Progenitor cell of endocrine pancreas (in vitro differentiated cells): ENCODE results near the gene CDC42EP4. TPM values are rescaled to one million over a fixed set of nuclear protein-coding genes. Genes with fewer than 3 reads are reported as not detected.

Experiments used
- DNase-seq: peaks from one replicate; pipeline ENCODE4 v3.0.0; 2021; ENCODE audit warnings: low spot score; ENCODE audit not compliant: unreplicated experiment
- H3K27ac Mint-ChIP-seq: 2 replicates; pipeline ENCODE4 v1.8.0; 2021; ENCODE audit warnings: mild to moderate bottlenecking, moderate library complexity, mixed read lengths
- H3K27me3 Mint-ChIP-seq: 2 replicates; pipeline ENCODE4 v1.8.0; 2021; ENCODE audit warnings: mixed read lengths
- H3K36me3 Mint-ChIP-seq: 2 replicates; pipeline ENCODE4 v1.8.0; 2022; ENCODE audit warnings: mixed read lengths; ENCODE audit not compliant: insufficient read depth
- H3K4me1 Mint-ChIP-seq: 2 replicates; pipeline ENCODE4 v1.8.0; 2021; ENCODE audit warnings: low read depth, mixed read lengths
- H3K4me3 Mint-ChIP-seq: 2 replicates; pipeline ENCODE4 v1.8.0; 2021; ENCODE audit warnings: low read depth, mild to moderate bottlenecking, moderate library complexity, mixed read lengths
- H3K9me3 Mint-ChIP-seq: 2 replicates; pipeline ENCODE4 v1.8.0; 2021; ENCODE audit warnings: low read depth, mixed read lengths
- CTCF ChIP-seq: fragments of 200-600 bp; sonication (generic); IDR thresholded peaks from one replicate; pipeline ENCODE4 v1.5.0; 2021; ENCODE audit warnings: antibody characterized with exemption, mild to moderate bottlenecking; ENCODE audit not compliant: unreplicated experiment
- total RNA-seq: library from RNA; stranded (reverse); gene quantifications from 2 replicates; pipeline ENCODE4 v1.2.1, GENCODE V29; 2021

The CDC42EP4 gene
- total RNA-seq, 1 donor from 2014 or later: 77.9 TPM

GRCh38 chr17:73284906-73285602, 26.7 kb downstream of the CDC42EP4 start:
- DNase-seq: no peak
- Mint-ChIP-seq H3K27ac (no peak overlapping the region), H3K4me1 (peaks cover 40% of the 10 kb centered on the region), H3K27me3 (no peaks in the 10 kb centered on the region), H3K9me3 (no peaks in the 10 kb centered on the region), H3K36me3 (peaks cover 8% of the 10 kb centered on the region), H3K4me3 (no peak overlapping the region)
- no peak for TF ChIP-seq CTCF

GRCh38 chr17:73284354-73284753, 27.4 kb downstream of the CDC42EP4 start:
- no peak for DNase-seq
- Mint-ChIP-seq H3K27ac (no peak overlapping the region), H3K9me3 (no peaks in the 10 kb centered on the region), H3K36me3 (peaks cover 9% of the 10 kb centered on the region), H3K4me1 (peaks cover 33% of the 10 kb centered on the region), H3K4me3 (no peak overlapping the region), H3K27me3 (no peaks in the 10 kb centered on the region)
- no peak for TF ChIP-seq CTCF

- Mint-ChIP-seq H3K27me3 (no peaks in the 10 kb centered on the region), H3K9me3 (no peaks in the 10 kb centered on the region), H3K36me3 (peaks cover 9% of the 10 kb centered on the region), H3K27ac (peak overlapping the region; percentile 81), H3K4me1 (peaks cover 31% of the 10 kb centered on the region), H3K4me3 (no peak overlapping the region)
- DNase-seq: no peak
- no peak for TF ChIP-seq CTCF
Observed at GRCh38 chr17:73283841-73284282, 27.9 kb downstream of the CDC42EP4 start.

- no peak overlapping the region for H3K4me3 Mint-ChIP-seq
- no peaks in the 10 kb centered on the region for H3K9me3 Mint-ChIP-seq
- no peaks in the 10 kb centered on the region for H3K27me3 Mint-ChIP-seq
- no peak overlapping the region for H3K27ac Mint-ChIP-seq
- no peak for DNase-seq
- no peak for TF ChIP-seq CTCF
- peaks cover 9% of the 10 kb centered on the region for H3K36me3 Mint-ChIP-seq
- H3K4me1 Mint-ChIP-seq: peaks cover 31% of the 10 kb centered on the region
Observed at GRCh38 chr17:73283250-73283649, 28.6 kb downstream of the CDC42EP4 start.

GRCh38 chr17:73282629-73283028, 29.2 kb downstream of the CDC42EP4 start:
- Mint-ChIP-seq H3K27me3 (no peaks in the 10 kb centered on the region), H3K4me3 (no peak overlapping the region), H3K36me3 (peaks cover 7% of the 10 kb centered on the region), H3K27ac (no peak overlapping the region), H3K4me1 (peaks cover 27% of the 10 kb centered on the region), H3K9me3 (no peaks in the 10 kb centered on the region)
- DNase-seq: no peak
- TF ChIP-seq CTCF: no peak
